Fibroblast of pulmonary artery (primary cell): Measurements from ENCODE around the gene MAN1C1.
"Not testable (repeated sequence)": the region's sequence is repeated elsewhere in the genome, so short reads cannot be mapped to it uniquely, and the experiment has no call there.

Experiments used
- DNase-seq: peaks from one replicate; pipeline ENCODE4 v3.0.0-alpha.2; 2010; ENCODE audit warnings: low read depth
- H3K4me3 ChIP-seq: replicated peaks from 2 replicates; pipeline ENCODE4 v1.5.1; 2011; ENCODE audit warnings: low read depth, mild to moderate bottlenecking, control low read depth, low read length, moderate library complexity
- CTCF ChIP-seq: IDR thresholded peaks from 2 replicates; pipeline ENCODE4 v1.5.1; 2011; ENCODE audit warnings: mild to moderate bottlenecking, control low read depth, low read length, inconsistent platforms; ENCODE audit errors: missing control alignments

The MAN1C1 gene

GRCh38 chr1:25729045-25729444 is 112.5 kb downstream of the MAN1C1 start:
- H3K4me3 ChIP-seq = no peak overlapping the region
- no peak for DNase-seq
- no peak for TF ChIP-seq CTCF

- DNase-seq = no peak
- no peak overlapping the region for H3K4me3 ChIP-seq
- TF ChIP-seq CTCF = no peak
Measured at GRCh38 chr1:25729790-25730644, 113.4 kb downstream of the MAN1C1 start.

- H3K4me3 ChIP-seq = no peak overlapping the region
- no peak for DNase-seq
- TF ChIP-seq CTCF = no peak
Measured at GRCh38 chr1:25731148-25731547, 114.6 kb downstream of the MAN1C1 start.

GRCh38 chr1:25731626-25732370 is 115.2 kb downstream of the MAN1C1 start:
- no peak for TF ChIP-seq CTCF
- DNase-seq = no peak
- H3K4me3 ChIP-seq = no peak overlapping the region

- DNase-seq = no peak
- no peak overlapping the region for H3K4me3 ChIP-seq
- TF ChIP-seq CTCF = no peak
Measured at GRCh38 chr1:25732821-25733220, 116.2 kb downstream of the MAN1C1 start.

- no peak for DNase-seq
- H3K4me3 ChIP-seq = no peak overlapping the region
- TF ChIP-seq CTCF = no peak
Measured at GRCh38 chr1:25733271-25733670, 116.7 kb downstream of the MAN1C1 start.

- not testable (repeated sequence) for H3K4me3 ChIP-seq, DNase-seq
Measured at GRCh38 chr1:25734991-25735390, 118.4 kb downstream of the MAN1C1 start.
